ENCODE results near the gene ARHGAP18. TPM values are rescaled to one million over a fixed set of nuclear protein-coding genes. Genes with fewer than 3 reads are reported as not detected.

ARHGAP18 gene
- total RNA-seq, 1 experiment from 2014 or later: 2.4 TPM

DNA sequence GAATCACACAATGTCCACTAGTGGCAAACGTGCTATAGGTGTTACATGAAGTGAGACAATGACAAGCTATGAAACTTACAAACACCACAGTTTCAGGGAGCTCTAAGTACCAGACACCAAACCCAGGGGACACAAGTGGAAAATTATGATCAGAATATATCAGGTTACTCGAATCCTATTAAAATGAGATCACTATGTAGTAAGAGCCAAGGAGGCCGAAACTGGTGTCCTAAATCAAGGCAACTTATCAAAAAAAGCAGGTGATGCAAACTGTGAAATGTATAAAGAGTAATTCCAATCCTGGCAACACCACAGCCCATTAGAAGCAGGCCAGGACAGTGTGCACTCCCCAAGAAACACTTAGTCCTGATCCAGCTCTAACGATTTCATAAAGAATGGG, 100.3 kb downstream of the ARHGAP18 start:
- WGBS (ENCODE audit: extremely low coverage, insufficient read length, low lambda C conversion rate): no CpG with 5 or more reads among the region's 4 CpGs
- H3K27ac Mint-ChIP-seq: peak overlapping the region in 1 of 3 experiments; percentile 68; a peak in 1 of 7 replicates
- no peaks in the 10 kb centered on the region for H3K79me1 ChIP-seq (ENCODE audit: insufficient read depth, low read depth, low read length, poor library complexity, severe bottlenecking)

More for the DNA sequence above, 100.3 kb downstream of the ARHGAP18 start:
- no peak overlapping the region for H2BK12ac ChIP-seq (ENCODE audit: insufficient read length, low read depth, low read length)
- TF ChIP-seq, protein P1, sequence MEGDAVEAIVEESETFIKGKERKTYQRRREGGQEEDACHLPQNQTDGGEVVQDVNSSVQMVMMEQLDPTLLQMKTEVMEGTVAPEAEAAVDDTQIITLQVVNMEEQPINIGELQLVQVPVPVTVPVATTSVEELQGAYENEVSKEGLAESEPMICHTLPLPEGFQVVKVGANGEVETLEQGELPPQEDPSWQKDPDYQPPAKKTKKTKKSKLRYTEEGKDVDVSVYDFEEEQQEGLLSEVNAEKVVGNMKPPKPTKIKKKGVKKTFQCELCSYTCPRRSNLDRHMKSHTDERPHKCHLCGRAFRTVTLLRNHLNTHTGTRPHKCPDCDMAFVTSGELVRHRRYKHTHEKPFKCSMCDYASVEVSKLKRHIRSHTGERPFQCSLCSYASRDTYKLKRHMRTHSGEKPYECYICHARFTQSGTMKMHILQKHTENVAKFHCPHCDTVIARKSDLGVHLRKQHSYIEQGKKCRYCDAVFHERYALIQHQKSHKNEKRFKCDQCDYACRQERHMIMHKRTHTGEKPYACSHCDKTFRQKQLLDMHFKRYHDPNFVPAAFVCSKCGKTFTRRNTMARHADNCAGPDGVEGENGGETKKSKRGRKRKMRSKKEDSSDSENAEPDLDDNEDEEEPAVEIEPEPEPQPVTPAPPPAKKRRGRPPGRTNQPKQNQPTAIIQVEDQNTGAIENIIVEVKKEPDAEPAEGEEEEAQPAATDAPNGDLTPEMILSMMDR (conservative IDR thresholded peaks at IDR 0.05): no peak
- H3K18ac ChIP-seq (ENCODE audit: insufficient read length, low read depth, low read length): no peak overlapping the region
- H3K23me2 ChIP-seq (ENCODE audit: insufficient read length, low read depth, low read length, poor library complexity, severe bottlenecking): no peaks in the 10 kb centered on the region
- Mint-ChIP-seq H3K4me1 (peaks cover 18 to 19% of the 10 kb centered on the region in 2 experiments), H3K9me3 (no peaks in the 10 kb centered on the region), H3K27me3 (ENCODE audit: low read depth) (no peaks in the 10 kb centered on the region), H3K4me3 (no peak overlapping the region), H3K36me3 (ENCODE audit: insufficient read depth in 1 of 3, low read depth in 3 of 3) (no peaks in the 10 kb centered on the region)
- H3K9me3 ChIP-seq (ENCODE audit: control insufficient read depth, low read depth, low read length): no peaks in the 10 kb centered on the region
- H3K4ac ChIP-seq (ENCODE audit: low read depth, low read length): no peak overlapping the region
- no peaks in the 10 kb centered on the region for H3K27me3 ChIP-seq (ENCODE audit: insufficient read depth, low read length)
- no peak overlapping the region for H2BK20ac ChIP-seq (ENCODE audit: low read depth, low read length, poor library complexity, severe bottlenecking)
- H4K8ac ChIP-seq (replicated peaks; ENCODE audit: insufficient read length, low read depth, low read length): no peak overlapping the region
- no peak overlapping the region for H2BK5ac ChIP-seq (ENCODE audit: insufficient read length, low read length)
- no peak overlapping the region for H3K27ac ChIP-seq (ENCODE audit: insufficient read length, low read depth, low read length)
- no peak overlapping the region for H3K4me2 ChIP-seq (ENCODE audit: insufficient read depth, insufficient read length, low read length)
- H2BK15ac ChIP-seq (ENCODE audit: low read depth, low read length): no peak overlapping the region
- H2AK5ac ChIP-seq (ENCODE audit: insufficient read length, low read length): no peak overlapping the region
- H2BK120ac ChIP-seq (ENCODE audit: low read depth, low read length, poor library complexity, severe bottlenecking): no peak overlapping the region
- no peak overlapping the region for H3K9ac ChIP-seq (ENCODE audit: extremely low read depth, insufficient read length, low read length)
- no peak overlapping the region for H2AFZ ChIP-seq (ENCODE audit: low read length)
- no peaks in the 10 kb centered on the region for H4K20me1 ChIP-seq (ENCODE audit: control insufficient read depth, insufficient read depth, insufficient read length)
- H4K5ac ChIP-seq (ENCODE audit: insufficient read length, low read depth, low read length): no peak overlapping the region
- no peak overlapping the region for H3T11ph ChIP-seq (ENCODE audit: low read length)
- no peak overlapping the region for H3K56ac ChIP-seq (ENCODE audit: insufficient read length, low read depth, low read length)
- no peak overlapping the region for H3K14ac ChIP-seq (ENCODE audit: insufficient read depth, low read length)
- no peaks in the 10 kb centered on the region for H3K4me1 ChIP-seq (ENCODE audit: insufficient read depth, low read length)
- no peak overlapping the region for H3K23ac ChIP-seq (ENCODE audit: insufficient read length, low read depth, low read length)
- no peak overlapping the region for H4K91ac ChIP-seq (ENCODE audit: insufficient read length, low read depth, low read length)
- no peaks in the 10 kb centered on the region for H3K79me2 ChIP-seq (ENCODE audit: insufficient read depth, low read length)
- no peak for DNase-seq
